ENCODE results near the gene GRAMD1A. TPM values are rescaled to one million over a fixed set of nuclear protein-coding genes. Genes with fewer than 3 reads are reported as not detected.
A peak's percentile ranks its signal among the peaks of the same experiment; 100 is the strongest.

Gene GRAMD1A
- total RNA-seq, 4 donors from 2014 or later, result 38.8 to 45.1 (median 43.7) TPM

- Histone ChIP-seq H3K27me3 (no peaks in the 10 kb centered on the region), H3K4me3 (no peak overlapping the region), H3K4me1 (peaks cover 14 to 21% of the 10 kb centered on the region in 2 donors), H3K27ac (peak overlapping the region in 1 of 4 donors; percentile 10), H3K9me3 (no peaks in the 10 kb centered on the region), H3K36me3 (no peaks in the 10 kb centered on the region)
- TF ChIP-seq POLR2A (IDR thresholded peaks at IDR 0.05) (no peak), CTCF (IDR thresholded peaks at IDR 0.05 in 4 of 5, conservative IDR thresholded peaks at IDR 0.05 in 1 of 5) (no peak)
- DNase-seq (no peak), ATAC-seq (peak in 1 of 2 donors; percentile 17)
- intact Hi-C loops (cut with DNase I; ENCODE audit: low total_unique reads), result no loop called here
- in situ Hi-C loops (cut with MboI; ENCODE audit: low sequenced_read_pairs in 4 of 4), result loop anchor here in 1 of 4 donors (10.0 kb wide), 1 partner anchor 72 kb away; the partner anchor contains the start of genes FXYD1 and LGI4
These were observed 62.8 kb downstream of the GRAMD1A start for GRCh38 chr19:35062942-35063341.

GRCh38 chr19:35063940-35064818 lies 64.1 kb downstream of the GRAMD1A start:
- Histone ChIP-seq H3K27me3 (no peaks in the 10 kb centered on the region), H3K9me3 (no peaks in the 10 kb centered on the region), H3K4me1 (peaks cover 23 to 33% of the 10 kb centered on the region in 2 donors), H3K4me3 (no peak overlapping the region), H3K27ac (peak overlapping the region in 1 of 4 donors; percentile 4), H3K36me3 (no peaks in the 10 kb centered on the region)
- intact Hi-C loops (cut with DNase I; ENCODE audit: low total_unique reads) (no loop called here), in situ Hi-C loops (cut with MboI; ENCODE audit: low sequenced_read_pairs in 4 of 4) (loop anchor here in 1 of 4 donors (10.0 kb wide), 1 partner anchor 71 kb away; the partner anchor contains the start of genes FXYD1 and LGI4)
- no peak for DNase-seq
- TF ChIP-seq POLR2A (IDR thresholded peaks at IDR 0.05), result no peak
- no peak for TF ChIP-seq CTCF (IDR thresholded peaks at IDR 0.05 in 4 of 5, conservative IDR thresholded peaks at IDR 0.05 in 1 of 5)
- ATAC-seq, result no peak

GRCh38 chr19:35065574-35065973 lies 65.5 kb downstream of the GRAMD1A start:
- Histone ChIP-seq H3K9me3 (no peaks in the 10 kb centered on the region), H3K27me3 (no peaks in the 10 kb centered on the region), H3K36me3 (no peaks in the 10 kb centered on the region), H3K4me3 (no peak overlapping the region), H3K4me1 (peaks cover 23 to 37% of the 10 kb centered on the region in 2 donors), H3K27ac (no peak overlapping the region)
- ATAC-seq (no peak), DNase-seq (no peak)
- in situ Hi-C loops (cut with MboI; ENCODE audit: low sequenced_read_pairs in 4 of 4), result loop anchor here in 2 of 4 donors (5.0 to 10.0 kb wide), 2 partner anchors 69 to 72 kb away; partner anchors contain the start of genes FXYD1 (in 2 of the 2) and LGI4 (in 2 of the 2)
- TF ChIP-seq CTCF (IDR thresholded peaks at IDR 0.05 in 4 of 5, conservative IDR thresholded peaks at IDR 0.05 in 1 of 5), result no peak
- no peak for TF ChIP-seq POLR2A (IDR thresholded peaks at IDR 0.05)
- intact Hi-C loops (cut with DNase I; ENCODE audit: low total_unique reads), result loop anchor here (5.0 kb wide), 1 partner anchor 202 kb away; the partner anchor contains the start of gene USF2

GRCh38 chr19:35066121-35066520 lies 66.0 kb downstream of the GRAMD1A start:
- no peak for TF ChIP-seq CTCF (IDR thresholded peaks at IDR 0.05 in 4 of 5, conservative IDR thresholded peaks at IDR 0.05 in 1 of 5)
- no peak for TF ChIP-seq POLR2A (IDR thresholded peaks at IDR 0.05)
- Histone ChIP-seq H3K4me1 (peaks cover 23 to 37% of the 10 kb centered on the region in 2 donors), H3K9me3 (no peaks in the 10 kb centered on the region), H3K27me3 (no peaks in the 10 kb centered on the region), H3K4me3 (no peak overlapping the region), H3K36me3 (no peaks in the 10 kb centered on the region), H3K27ac (peak overlapping the region in 3 of 4 donors; percentile 52 to 80 (median 60))
- intact Hi-C loops (cut with DNase I; ENCODE audit: low total_unique reads), result loop anchor here (2.0 to 5.0 kb wide), 3 partner anchors 21 to 201 kb away; partner anchors contain the start of genes LGI4 and USF2
- in situ Hi-C loops (cut with MboI; ENCODE audit: low sequenced_read_pairs in 4 of 4), result loop anchor here in 2 of 4 donors (5.0 to 10.0 kb wide), 2 partner anchors 69 to 71 kb away; partner anchors contain the start of genes FXYD1 (in 2 of the 2) and LGI4 (in 2 of the 2)
- ATAC-seq, result no peak
- no peak for DNase-seq

All from gastrocnemius medialis (tissue), 4 donors.